ENCODE data around the gene ZNF566.

- TF ChIP-seq CTCF (IDR thresholded peaks at IDR 0.05) (no peak), EZH2 (IDR thresholded peaks at IDR 0.05) (no peak)
Observed at GRCh38 chr19:36449059-36449670, 40.2 kb downstream of the ZNF566 start.

All from neural progenitor cell (in vitro differentiated cells).